ENCODE data around the gene THRA.

DNA sequence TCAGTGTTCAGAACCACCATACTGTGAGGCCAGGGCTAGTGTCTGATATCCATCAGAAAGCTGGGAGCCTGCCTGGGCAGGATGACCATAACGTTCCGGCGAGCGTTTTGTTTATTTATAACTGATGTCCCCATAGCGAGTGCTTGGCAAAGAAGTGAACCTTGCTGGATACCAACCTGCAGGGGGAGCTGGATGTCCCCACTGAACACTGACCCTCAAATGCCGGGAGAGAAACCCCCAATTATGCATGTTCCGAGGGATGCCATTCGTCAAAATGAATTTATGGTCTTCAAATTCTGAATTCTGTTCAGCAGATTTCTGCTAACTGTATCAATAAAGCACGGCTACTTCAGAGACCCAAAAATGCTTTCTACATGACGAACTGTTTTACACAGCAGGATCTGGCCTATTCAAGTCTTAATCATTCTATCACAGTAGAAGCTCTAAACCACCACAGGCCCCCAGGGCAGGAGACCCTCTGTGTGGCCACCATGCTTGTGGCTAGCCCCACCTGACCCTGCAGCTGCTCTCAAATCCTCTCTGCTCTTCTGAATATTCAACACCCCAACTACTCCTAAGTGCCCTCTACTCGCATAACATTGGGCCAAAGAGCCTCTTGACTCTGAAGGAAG is 23.8 kb upstream of the THRA start:
- no peak for TF ChIP-seq POLR2A (IDR thresholded peaks at IDR 0.05)
- TF ChIP-seq CTCF (IDR thresholded peaks at IDR 0.05), result peak in 3 of 4 experiments; percentile 61 to 74 (median 72)
